Measurements from ENCODE around the gene MAP3K5. TPM values are rescaled to one million over a fixed set of nuclear protein-coding genes. Genes with fewer than 3 reads are reported as not detected.
"Not testable (repeated sequence)": the region's sequence is repeated elsewhere in the genome, so short reads cannot be mapped to it uniquely, and the experiment has no call there.

MAP3K5 gene
- polyA plus RNA-seq, 3 donors = 9.6 to 12.0 (median 11.1) TPM

GRCh38 chr6:136762022-136762975, 30.0 kb downstream of the MAP3K5 start:
- peak overlapping the region; percentile 61 for H3K4me2 ChIP-seq (replicated peaks; ENCODE audit: extremely low read depth, low read length, poor library complexity, severe bottlenecking)
- H3K36me3 Mint-ChIP-seq = peaks cover 0 to 12% of the 10 kb centered on the region in 2 donors
- peaks cover 0 to 3% (median 0%) of the 10 kb centered on the region in 7 donors for H3K9me3 Mint-ChIP-seq
- H3K9ac ChIP-seq (ENCODE audit: insufficient read depth, low read length, poor library complexity, severe bottlenecking) = no peak overlapping the region
- TF ChIP-seq CTCF (IDR thresholded peaks at IDR 0.05) = no peak
- no CpG with 5 or more reads among the region's 3 CpGs for WGBS (ENCODE audit: insufficient coverage)
- peak overlapping the region in 1 of 2 donors; percentile 81 for H3K27ac ChIP-seq (ENCODE audit: low read depth in 1 of 2, low read length in 2 of 2)
- H3K4me1 Mint-ChIP-seq = peaks cover 77% of the 10 kb centered on the region
- peaks cover 77 to 91% of the 10 kb centered on the region in 2 donors for H3K4me1 ChIP-seq (ENCODE audit: control insufficient read depth in 1 of 2, insufficient read depth in 2 of 2, low read length in 2 of 2)
- DNase-seq = no peak
- no peaks in the 10 kb centered on the region for H3K36me3 ChIP-seq (replicated peaks in 1 of 2; ENCODE audit: control insufficient read depth in 1 of 2, insufficient read depth in 2 of 2, low read length in 2 of 2)
- H2AFZ ChIP-seq (ENCODE audit: insufficient read depth, low read depth, low read length, poor library complexity, severe bottlenecking) = no peak overlapping the region
- peak overlapping the region; percentile 83 to 92 (median 88) for H3K27ac Mint-ChIP-seq
- no peaks in the 10 kb centered on the region for H3K9me3 ChIP-seq (replicated peaks in 1 of 2; ENCODE audit: control insufficient read depth in 1 of 2, insufficient read depth in 1 of 2, low read length in 2 of 2)
- H3K4me3 Mint-ChIP-seq = peak overlapping the region; percentile 28 to 35
- peaks cover 41% of the 10 kb centered on the region for H4K20me1 ChIP-seq (ENCODE audit: insufficient read depth, low read length)
- H3K27me3 ChIP-seq (ENCODE audit: control insufficient read depth in 2 of 2, insufficient read depth in 2 of 2, low read length in 2 of 2) = no peaks in the 10 kb centered on the region
- peaks cover 98% of the 10 kb centered on the region for H3K79me2 ChIP-seq (ENCODE audit: insufficient read depth, low read length)
- intact Hi-C loops (cut with micrococcal nuclease) = no loop called here
- H3K27me3 Mint-ChIP-seq (ENCODE audit: low read depth in 3 of 3) = no peaks in the 10 kb centered on the region
- peak overlapping the region in 1 of 3 experiments; percentile 59 for H3K4me3 ChIP-seq (replicated peaks in 1 of 3; ENCODE audit: low read depth in 2 of 3, low read length in 3 of 3)

DNA sequence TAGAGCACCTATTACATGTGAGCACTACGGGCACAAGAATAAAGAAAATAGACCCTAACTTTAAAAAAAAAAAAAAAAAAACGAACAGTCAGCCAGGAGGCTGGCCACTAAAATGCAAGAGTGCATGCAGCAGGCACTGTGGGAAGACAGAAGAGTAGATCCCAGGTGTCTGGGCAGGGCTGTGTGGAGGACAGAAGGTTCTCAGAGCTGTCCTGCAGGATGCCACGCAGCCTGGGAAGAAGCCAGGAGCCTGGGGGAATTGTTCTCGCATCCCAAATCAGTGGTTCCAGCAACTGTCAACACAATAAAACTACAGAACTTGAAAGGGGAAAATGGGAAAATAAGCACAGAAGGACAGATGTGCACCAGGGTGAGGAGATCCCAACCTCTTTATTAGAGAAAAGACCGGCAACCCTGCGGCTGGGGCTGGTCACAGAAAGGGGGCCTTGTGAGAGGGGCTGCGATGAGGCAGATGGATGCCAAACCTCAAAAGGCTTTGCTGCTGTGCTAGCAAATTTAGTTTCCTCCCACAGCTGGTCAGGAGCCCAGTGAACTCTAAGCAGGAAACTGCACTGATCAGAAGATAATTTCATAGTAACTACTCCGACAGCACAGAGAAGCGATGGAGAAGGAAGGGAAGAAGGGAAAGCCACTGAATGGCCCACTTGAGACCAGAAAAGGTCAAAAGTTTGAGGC, 30.9 kb downstream of the MAP3K5 start:
- no peak overlapping the region for H3K9ac ChIP-seq (ENCODE audit: insufficient read depth, low read length, poor library complexity, severe bottlenecking)
- peak overlapping the region; percentile 83 to 92 (median 88) for H3K27ac Mint-ChIP-seq
- peaks cover 0 to 12% of the 10 kb centered on the region in 2 donors for H3K36me3 Mint-ChIP-seq
- H3K4me1 Mint-ChIP-seq = peaks cover 80% of the 10 kb centered on the region
- no peaks in the 10 kb centered on the region for H3K36me3 ChIP-seq (replicated peaks in 1 of 2; ENCODE audit: control insufficient read depth in 1 of 2, insufficient read depth in 2 of 2, low read length in 2 of 2)
- no peaks in the 10 kb centered on the region for H3K27me3 ChIP-seq (ENCODE audit: control insufficient read depth in 2 of 2, insufficient read depth in 2 of 2, low read length in 2 of 2)
- peaks cover 48% of the 10 kb centered on the region for H4K20me1 ChIP-seq (ENCODE audit: insufficient read depth, low read length)
- peak overlapping the region; percentile 3 to 59 (median 11) for H3K4me3 ChIP-seq (replicated peaks in 1 of 3; ENCODE audit: low read depth in 2 of 3, low read length in 3 of 3)
- intact Hi-C loops (cut with micrococcal nuclease) = no loop called here
- H3K4me1 ChIP-seq (ENCODE audit: control insufficient read depth in 1 of 2, insufficient read depth in 2 of 2, low read length in 2 of 2) = peaks cover 81 to 91% of the 10 kb centered on the region in 2 donors
- no peak for TF ChIP-seq CTCF (IDR thresholded peaks at IDR 0.05)
- 0% methylated on average over 1 of the region's 9 CpGs for WGBS (ENCODE audit: insufficient coverage)
- peaks cover 96% of the 10 kb centered on the region for H3K79me2 ChIP-seq (ENCODE audit: insufficient read depth, low read length)
- peak overlapping the region; percentile 81 to 83 for H3K27ac ChIP-seq (ENCODE audit: low read depth in 1 of 2, low read length in 2 of 2)
- peak overlapping the region; percentile 61 for H3K4me2 ChIP-seq (replicated peaks; ENCODE audit: extremely low read depth, low read length, poor library complexity, severe bottlenecking)
- no peak for DNase-seq
- peak overlapping the region; percentile 35 to 59 for H3K4me3 Mint-ChIP-seq
- H3K27me3 Mint-ChIP-seq (ENCODE audit: low read depth in 3 of 3) = no peaks in the 10 kb centered on the region
- no peak overlapping the region for H2AFZ ChIP-seq (ENCODE audit: insufficient read depth, low read depth, low read length, poor library complexity, severe bottlenecking)
- no peaks in the 10 kb centered on the region for H3K9me3 ChIP-seq (replicated peaks in 1 of 2; ENCODE audit: control insufficient read depth in 1 of 2, insufficient read depth in 1 of 2, low read length in 2 of 2)
- H3K9me3 Mint-ChIP-seq = peaks cover 0 to 3% (median 0%) of the 10 kb centered on the region in 7 donors

GRCh38 chr6:136760781-136761180, 31.5 kb downstream of the MAP3K5 start:
- peak overlapping the region; percentile 35 to 59 for H3K4me3 Mint-ChIP-seq
- Histone ChIP-seq H3K27ac (ENCODE audit: low read depth in 1 of 2, low read length in 2 of 2) (peak overlapping the region; percentile 81 to 83), H3K4me1 (ENCODE audit: control insufficient read depth in 1 of 2, insufficient read depth in 2 of 2, low read length in 2 of 2) (peaks cover 81 to 91% of the 10 kb centered on the region in 2 donors), H3K4me2 (replicated peaks; ENCODE audit: extremely low read depth, low read length, poor library complexity, severe bottlenecking) (peak overlapping the region; percentile 61), H3K4me3 (replicated peaks in 1 of 3; ENCODE audit: low read depth in 2 of 3, low read length in 3 of 3) (peak overlapping the region in 2 of 3 experiments; percentile 11 to 59), H3K79me2 (ENCODE audit: insufficient read depth, low read length) (peaks cover 96% of the 10 kb centered on the region), H4K20me1 (ENCODE audit: insufficient read depth, low read length) (peaks cover 46% of the 10 kb centered on the region)
- intact Hi-C loops (cut with micrococcal nuclease); H3K9ac ChIP-seq (ENCODE audit: insufficient read depth, low read length, poor library complexity, severe bottlenecking); H2AFZ ChIP-seq (ENCODE audit: insufficient read depth, low read depth, low read length, poor library complexity, severe bottlenecking); H3K9me3 Mint-ChIP-seq; H3K27me3 ChIP-seq (ENCODE audit: control insufficient read depth in 2 of 2, insufficient read depth in 2 of 2, low read length in 2 of 2); H3K27me3 Mint-ChIP-seq (ENCODE audit: low read depth in 3 of 3); H3K9me3 ChIP-seq (replicated peaks in 1 of 2; ENCODE audit: control insufficient read depth in 1 of 2, insufficient read depth in 1 of 2, low read length in 2 of 2); H3K36me3 ChIP-seq (replicated peaks in 1 of 2; ENCODE audit: control insufficient read depth in 1 of 2, insufficient read depth in 2 of 2, low read length in 2 of 2): not testable (repeated sequence)
- 21% methylated on average over 2 of the region's 5 CpGs for WGBS (ENCODE audit: insufficient coverage)
- DNase-seq = peak; percentile 52 to 68 (median 56)
- peak overlapping the region; percentile 83 to 92 (median 88) for H3K27ac Mint-ChIP-seq
- peaks cover 0 to 11% of the 10 kb centered on the region in 2 donors for H3K36me3 Mint-ChIP-seq
- H3K4me1 Mint-ChIP-seq = peaks cover 80% of the 10 kb centered on the region

Measured in CD14-positive monocyte (primary cell).